BJ (cell line): ENCODE measurements around the gene SUV39H1. TPM values are rescaled to one million over a fixed set of nuclear protein-coding genes. Genes with fewer than 3 reads are reported as not detected.

Experiments used
- CTCF ChIA-PET: fragments of 350-600 bp; formaldehyde crosslinking; extraction: SDS; loops from one replicate; lab custom pipeline; 2021; ENCODE audit warnings: antibody characterized with exemption, inconsistent platforms; lab: Yijun Ruan, JAX
- POLR2A ChIA-PET: fragments of 300-600 bp; sonication (Branson Sonifier 250); formaldehyde crosslinking; extraction: SDS; loops from one replicate; lab custom pipeline; 2021; ENCODE audit warnings: antibody characterized with exemption; lab: Charles Lee
- DNase-seq: peaks from one replicate; pipeline ENCODE4 v3.0.0-alpha.2; 2011; ENCODE audit warnings: low read depth
- H3K27me3 ChIP-seq: 2 replicates; pipeline ENCODE4 v1.6.0; 2011; ENCODE audit warnings: low read length; ENCODE audit not compliant: control insufficient read depth, insufficient read depth
- H3K36me3 ChIP-seq: 2 replicates; pipeline ENCODE4 v1.5.1; 2011; ENCODE audit warnings: low read length; ENCODE audit not compliant: control insufficient read depth, insufficient read depth
- H3K4me3 ChIP-seq: 2 replicates; pipeline ENCODE4 v1.5.1; 2011; ENCODE audit warnings: low read depth, mild to moderate bottlenecking, control low read depth, low read length
- polyA plus RNA-seq: library from polyadenylated mRNA; depleted of rRNA; stranded (reverse); fragments of >200 nt; gene quantifications from 2 replicates; pipeline ENCODE4 v1.2.3, GENCODE V29; 2011
- TF ChIP-seq, protein P1 (sequence below): IDR thresholded peaks from 2 replicates; pipeline ENCODE4 v1.5.1; 2011; ENCODE audit warnings: low read depth, mild to moderate bottlenecking, control low read depth, inconsistent platforms, low read length, moderate library complexity; ENCODE audit not compliant: insufficient read depth

SUV39H1 gene
- polyA plus RNA-seq, 1 experiment, result 9.7 TPM

DNA sequence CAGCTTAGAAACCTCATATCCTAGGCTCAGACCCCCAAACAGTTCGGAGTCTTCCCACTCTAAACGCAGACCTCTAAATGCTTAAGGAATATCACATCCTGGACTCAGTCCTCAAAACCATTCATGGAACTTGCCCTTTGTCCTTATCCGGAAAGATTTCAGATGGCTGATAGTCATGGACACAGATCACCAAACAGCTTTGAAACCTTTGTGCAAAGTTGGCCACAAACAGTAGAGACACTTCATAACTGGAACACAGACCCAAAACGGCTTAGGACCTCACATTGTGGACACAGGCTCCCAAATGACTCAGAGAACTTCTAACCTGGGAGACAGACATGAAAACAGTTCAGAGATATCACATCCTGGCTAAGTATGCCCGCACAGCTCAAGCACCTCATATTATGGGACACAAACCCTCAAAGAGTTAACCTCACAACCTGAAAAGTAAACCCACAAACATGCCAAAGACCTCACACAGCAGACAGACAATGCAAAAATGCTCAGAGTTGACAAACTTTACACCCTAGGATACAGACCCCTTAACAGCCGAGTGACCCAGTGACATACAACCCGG is 15.5 kb downstream of the SUV39H1 start:
- H3K27me3 ChIP-seq, result no peaks in the 10 kb centered on the region
- H3K36me3 ChIP-seq, result no peaks in the 10 kb centered on the region
- H3K4me3 ChIP-seq, result no peak overlapping the region
- TF ChIP-seq, protein P1, sequence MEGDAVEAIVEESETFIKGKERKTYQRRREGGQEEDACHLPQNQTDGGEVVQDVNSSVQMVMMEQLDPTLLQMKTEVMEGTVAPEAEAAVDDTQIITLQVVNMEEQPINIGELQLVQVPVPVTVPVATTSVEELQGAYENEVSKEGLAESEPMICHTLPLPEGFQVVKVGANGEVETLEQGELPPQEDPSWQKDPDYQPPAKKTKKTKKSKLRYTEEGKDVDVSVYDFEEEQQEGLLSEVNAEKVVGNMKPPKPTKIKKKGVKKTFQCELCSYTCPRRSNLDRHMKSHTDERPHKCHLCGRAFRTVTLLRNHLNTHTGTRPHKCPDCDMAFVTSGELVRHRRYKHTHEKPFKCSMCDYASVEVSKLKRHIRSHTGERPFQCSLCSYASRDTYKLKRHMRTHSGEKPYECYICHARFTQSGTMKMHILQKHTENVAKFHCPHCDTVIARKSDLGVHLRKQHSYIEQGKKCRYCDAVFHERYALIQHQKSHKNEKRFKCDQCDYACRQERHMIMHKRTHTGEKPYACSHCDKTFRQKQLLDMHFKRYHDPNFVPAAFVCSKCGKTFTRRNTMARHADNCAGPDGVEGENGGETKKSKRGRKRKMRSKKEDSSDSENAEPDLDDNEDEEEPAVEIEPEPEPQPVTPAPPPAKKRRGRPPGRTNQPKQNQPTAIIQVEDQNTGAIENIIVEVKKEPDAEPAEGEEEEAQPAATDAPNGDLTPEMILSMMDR, result no peak
- no peak for DNase-seq
- ChIA-PET CTCF (no interaction called here), POLR2A (no interaction called here)

DNA sequence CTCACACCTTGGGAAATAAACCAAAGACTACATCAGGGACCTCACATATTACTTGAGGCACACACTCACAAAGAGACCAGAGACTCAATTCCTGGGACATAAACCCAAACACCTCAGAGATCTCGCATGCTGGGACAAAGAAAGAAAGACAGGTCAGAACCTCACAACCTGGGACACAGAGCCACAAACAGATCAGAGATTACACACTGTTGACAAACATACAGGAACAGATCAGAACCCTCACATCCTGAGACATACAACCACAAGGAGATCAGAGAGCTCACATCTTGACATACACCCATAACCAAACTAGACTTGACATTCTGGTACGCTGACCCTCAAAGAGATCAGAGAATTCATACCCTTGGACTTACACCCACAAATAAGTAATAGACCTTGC is 17.3 kb downstream of the SUV39H1 start:
- H3K27me3 ChIP-seq, result no peaks in the 10 kb centered on the region
- POLR2A ChIA-PET, result no interaction called here

DNA sequence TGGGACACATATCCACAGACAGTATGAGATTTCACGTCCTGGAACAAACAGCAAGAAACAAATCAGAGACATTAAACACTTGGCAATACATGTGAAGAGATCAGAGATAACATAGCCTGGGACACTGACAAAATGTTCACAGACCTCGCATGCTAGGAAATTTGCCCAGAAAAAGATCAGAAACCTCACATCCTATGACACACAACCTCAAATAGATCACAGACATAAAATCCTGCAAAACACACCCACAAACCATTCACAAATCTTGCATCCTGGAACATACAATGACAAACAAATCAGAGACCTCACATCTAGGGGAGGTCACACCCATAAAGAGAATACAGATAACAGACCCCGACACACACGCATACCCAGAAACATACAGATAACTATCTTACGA is 18.0 kb downstream of the SUV39H1 start:
- H3K4me3 ChIP-seq, result no peak overlapping the region
- DNase-seq, result no peak
- TF ChIP-seq, protein P1, result no peak
- ChIA-PET CTCF (no interaction called here), POLR2A (no interaction called here)
- no peaks in the 10 kb centered on the region for H3K27me3 ChIP-seq
- H3K36me3 ChIP-seq, result no peaks in the 10 kb centered on the region

More for the DNA sequence above, 17.3 kb downstream of the SUV39H1 start:
- CTCF ChIA-PET, result no interaction called here
- H3K4me3 ChIP-seq, result no peak overlapping the region
- DNase-seq, result no peak
- TF ChIP-seq, protein P1, result no peak
- H3K36me3 ChIP-seq, result no peaks in the 10 kb centered on the region

DNA sequence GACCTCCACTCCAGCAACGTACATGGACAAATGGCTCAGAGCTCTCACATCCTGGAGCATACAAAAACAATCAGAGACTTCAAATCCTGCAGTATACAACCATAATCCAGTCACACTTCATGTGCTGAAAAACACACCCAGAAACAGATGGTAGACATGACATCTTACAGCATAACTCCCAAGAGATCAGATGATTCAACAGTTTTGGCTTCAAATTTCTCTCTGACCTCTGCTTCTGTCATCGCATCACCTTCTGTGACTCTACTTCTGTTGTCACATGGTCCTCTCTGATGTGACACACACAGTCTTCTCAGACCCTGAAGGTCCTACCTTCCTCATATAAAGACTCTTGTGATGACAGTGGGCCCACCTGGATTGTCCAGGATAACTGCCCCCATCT is 18.5 kb downstream of the SUV39H1 start:
- DNase-seq, result no peak
- CTCF ChIA-PET, result no interaction called here

DNA sequence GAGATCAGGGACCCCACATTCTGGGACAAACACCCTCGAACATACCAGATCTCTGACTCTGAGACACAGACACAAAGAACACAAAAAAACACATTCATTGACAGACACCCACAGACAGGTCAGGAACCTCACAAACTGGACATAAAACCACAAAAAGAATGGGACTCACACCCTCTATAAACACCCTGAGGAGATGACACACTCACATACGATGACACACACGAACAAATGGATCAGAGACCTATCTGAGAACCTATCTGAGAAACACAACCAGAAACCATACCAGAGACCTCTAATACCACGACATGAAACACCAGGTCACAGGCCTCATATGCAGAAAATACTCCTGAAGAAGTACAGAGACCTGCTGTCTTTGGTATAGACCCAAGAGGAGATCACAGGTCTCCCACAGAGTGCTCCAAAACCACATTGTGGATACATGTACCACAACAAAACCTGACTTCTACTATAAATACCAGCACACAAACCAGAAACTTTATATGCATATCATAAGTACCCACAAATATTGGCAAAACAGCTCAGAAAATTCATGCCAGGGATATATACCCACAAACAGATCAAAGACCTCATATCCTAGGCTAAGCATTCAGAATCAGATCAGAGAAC is 19.5 kb downstream of the SUV39H1 start:
- Histone ChIP-seq H3K27me3 (no peaks in the 10 kb centered on the region), H3K4me3 (no peak overlapping the region), H3K36me3 (no peaks in the 10 kb centered on the region)
- DNase-seq, result no peak
- CTCF ChIA-PET, result no interaction called here
- POLR2A ChIA-PET, result no interaction called here
- TF ChIP-seq, protein P1, result no peak

More for the DNA sequence above, 18.5 kb downstream of the SUV39H1 start:
- no peaks in the 10 kb centered on the region for H3K27me3 ChIP-seq
- H3K4me3 ChIP-seq, result no peak overlapping the region
- TF ChIP-seq, protein P1, result no peak
- POLR2A ChIA-PET, result no interaction called here
- no peaks in the 10 kb centered on the region for H3K36me3 ChIP-seq
